Measurements from ENCODE around the gene HTT-AS. TPM values are rescaled to one million over a fixed set of nuclear protein-coding genes. Genes with fewer than 3 reads are reported as not detected.

HTT-AS gene
- total and polyA plus RNA-seq, 2 of the 13 experiments (the other 11 are each of a cell fraction or from before 2014, with no cell fraction given), result not detected

DNA sequence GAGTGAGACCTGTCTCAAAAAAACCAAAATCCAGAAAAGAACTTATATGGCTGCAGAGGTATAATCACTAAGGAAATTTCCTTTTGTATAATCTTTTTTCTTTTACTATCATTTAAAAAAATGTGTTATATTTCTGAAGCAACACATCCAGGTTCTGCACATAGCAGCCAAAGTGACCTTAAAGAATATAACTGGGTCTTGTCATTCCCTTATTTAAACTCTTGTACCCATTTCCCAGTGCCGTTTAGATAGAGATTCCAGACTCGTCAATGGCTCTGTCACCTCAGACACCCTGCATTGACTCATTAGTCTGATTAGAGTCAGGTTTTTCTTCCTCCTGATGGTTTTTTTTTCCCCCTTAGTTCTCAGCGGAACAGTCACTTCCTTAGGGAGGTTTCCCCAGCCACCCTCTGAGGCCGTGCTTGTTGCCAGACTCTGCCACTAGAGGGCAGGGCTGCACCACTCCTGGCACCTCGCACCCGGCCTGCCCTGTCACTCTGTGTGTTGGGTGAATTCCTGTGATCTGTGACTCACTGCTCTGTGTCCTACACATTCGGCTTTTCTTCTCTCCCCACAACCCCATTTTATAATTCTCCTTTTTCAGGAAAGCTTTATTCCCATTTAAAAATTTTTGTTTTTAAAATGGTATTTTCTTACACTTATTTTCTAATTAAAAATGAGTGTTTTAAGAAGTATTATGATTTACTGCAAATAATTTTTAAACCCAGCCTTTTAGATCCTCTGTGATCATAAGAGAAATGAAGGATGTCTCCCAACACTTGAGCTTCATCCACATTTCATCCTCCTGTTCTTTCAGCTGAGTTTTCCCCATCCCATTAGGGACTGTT lies 32.2 kb upstream of the HTT-AS start (continued):
- TF ChIP-seq, protein P1, sequence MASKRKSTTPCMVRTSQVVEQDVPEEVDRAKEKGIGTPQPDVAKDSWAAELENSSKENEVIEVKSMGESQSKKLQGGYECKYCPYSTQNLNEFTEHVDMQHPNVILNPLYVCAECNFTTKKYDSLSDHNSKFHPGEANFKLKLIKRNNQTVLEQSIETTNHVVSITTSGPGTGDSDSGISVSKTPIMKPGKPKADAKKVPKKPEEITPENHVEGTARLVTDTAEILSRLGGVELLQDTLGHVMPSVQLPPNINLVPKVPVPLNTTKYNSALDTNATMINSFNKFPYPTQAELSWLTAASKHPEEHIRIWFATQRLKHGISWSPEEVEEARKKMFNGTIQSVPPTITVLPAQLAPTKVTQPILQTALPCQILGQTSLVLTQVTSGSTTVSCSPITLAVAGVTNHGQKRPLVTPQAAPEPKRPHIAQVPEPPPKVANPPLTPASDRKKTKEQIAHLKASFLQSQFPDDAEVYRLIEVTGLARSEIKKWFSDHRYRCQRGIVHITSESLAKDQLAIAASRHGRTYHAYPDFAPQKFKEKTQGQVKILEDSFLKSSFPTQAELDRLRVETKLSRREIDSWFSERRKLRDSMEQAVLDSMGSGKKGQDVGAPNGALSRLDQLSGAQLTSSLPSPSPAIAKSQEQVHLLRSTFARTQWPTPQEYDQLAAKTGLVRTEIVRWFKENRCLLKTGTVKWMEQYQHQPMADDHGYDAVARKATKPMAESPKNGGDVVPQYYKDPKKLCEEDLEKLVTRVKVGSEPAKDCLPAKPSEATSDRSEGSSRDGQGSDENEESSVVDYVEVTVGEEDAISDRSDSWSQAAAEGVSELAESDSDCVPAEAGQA (IDR thresholded peaks at IDR 0.05; ENCODE audit: low read depth), result no peak
- TF ChIP-seq, protein P1 (CRISPR knock-in tag; IDR thresholded peaks at IDR 0.05; ENCODE audit: borderline replicate concordance), result no peak
- TF ChIP-seq SMC3 (IDR thresholded peaks at IDR 0.05; ENCODE audit: low read length), result peak; percentile 62
- TF ChIP-seq, protein P2, sequence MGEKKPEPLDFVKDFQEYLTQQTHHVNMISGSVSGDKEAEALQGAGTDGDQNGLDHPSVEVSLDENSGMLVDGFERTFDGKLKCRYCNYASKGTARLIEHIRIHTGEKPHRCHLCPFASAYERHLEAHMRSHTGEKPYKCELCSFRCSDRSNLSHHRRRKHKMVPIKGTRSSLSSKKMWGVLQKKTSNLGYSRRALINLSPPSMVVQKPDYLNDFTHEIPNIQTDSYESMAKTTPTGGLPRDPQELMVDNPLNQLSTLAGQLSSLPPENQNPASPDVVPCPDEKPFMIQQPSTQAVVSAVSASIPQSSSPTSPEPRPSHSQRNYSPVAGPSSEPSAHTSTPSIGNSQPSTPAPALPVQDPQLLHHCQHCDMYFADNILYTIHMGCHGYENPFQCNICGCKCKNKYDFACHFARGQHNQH (CRISPR knock-in tag; IDR thresholded peaks at IDR 0.05), result peak; percentile 77; the same call in 1 of the 2 replicates
- 0 out of 2 replicates have a peak, but pooled peaks have one; percentile 21 for TF ChIP-seq KAT8 (CRISPR knock-in tag; IDR thresholded peaks at IDR 0.05)
- TF ChIP-seq ZNF616 (CRISPR knock-in tag; IDR thresholded peaks at IDR 0.05; ENCODE audit: low read depth), result no peak
- 0 out of 2 replicates have a peak, but pooled peaks have one; percentile 46 for TF ChIP-seq SMAD3 (CRISPR knock-in tag; IDR thresholded peaks at IDR 0.05)
- no peak for TF ChIP-seq IKZF1 (IDR thresholded peaks at IDR 0.05)
- TF ChIP-seq MIER3 (CRISPR knock-in tag; IDR thresholded peaks at IDR 0.05; ENCODE audit: borderline replicate concordance), result 0 out of 2 replicates have a peak, but pooled peaks have one; percentile 50
- TF ChIP-seq MXI1 (IDR thresholded peaks at IDR 0.05; ENCODE audit: borderline replicate concordance, low read depth, low read length), result peak; percentile 25; the same call in 1 of the 3 replicates
- TF ChIP-seq ZNF263 (CRISPR knock-in tag; IDR thresholded peaks at IDR 0.05), result no peak
- TF ChIP-seq NR2F6 (IDR thresholded peaks at IDR 0.05), result no peak
- peak; percentile 40; the same call in 1 of the 2 replicates for TF ChIP-seq NR2F6 (CRISPR knock-in tag; IDR thresholded peaks at IDR 0.05)
- peak; percentile 84 for TF ChIP-seq FOSL2 (CRISPR knock-in tag; IDR thresholded peaks at IDR 0.05)
- no peak for TF ChIP-seq ZNF543 (CRISPR knock-in tag; IDR thresholded peaks at IDR 0.05)
- peak; percentile 63; the same call in 1 of the 2 replicates for TF ChIP-seq ERF (CRISPR knock-in tag; IDR thresholded peaks at IDR 0.05)
- no peak for TF ChIP-seq TCF7L2 (IDR thresholded peaks at IDR 0.05; ENCODE audit: low read depth, low read length)
- peak; percentile 32; the same call in 1 of the 2 replicates for TF ChIP-seq FOXA3 (CRISPR knock-in tag; IDR thresholded peaks at IDR 0.05)
- TF ChIP-seq ZNF644 (CRISPR knock-in tag; IDR thresholded peaks at IDR 0.05; ENCODE audit: low read depth), result no peak
- TF ChIP-seq, protein P3, sequence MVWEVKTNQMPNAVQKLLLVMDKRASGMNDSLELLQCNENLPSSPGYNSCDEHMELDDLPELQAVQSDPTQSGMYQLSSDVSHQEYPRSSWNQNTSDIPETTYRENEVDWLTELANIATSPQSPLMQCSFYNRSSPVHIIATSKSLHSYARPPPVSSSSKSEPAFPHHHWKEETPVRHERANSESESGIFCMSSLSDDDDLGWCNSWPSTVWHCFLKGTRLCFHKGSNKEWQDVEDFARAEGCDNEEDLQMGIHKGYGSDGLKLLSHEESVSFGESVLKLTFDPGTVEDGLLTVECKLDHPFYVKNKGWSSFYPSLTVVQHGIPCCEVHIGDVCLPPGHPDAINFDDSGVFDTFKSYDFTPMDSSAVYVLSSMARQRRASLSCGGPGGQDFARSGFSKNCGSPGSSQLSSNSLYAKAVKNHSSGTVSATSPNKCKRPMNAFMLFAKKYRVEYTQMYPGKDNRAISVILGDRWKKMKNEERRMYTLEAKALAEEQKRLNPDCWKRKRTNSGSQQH (CRISPR knock-in tag; IDR thresholded peaks at IDR 0.05; ENCODE audit: low read depth), result no peak
- TF ChIP-seq, protein P4, sequence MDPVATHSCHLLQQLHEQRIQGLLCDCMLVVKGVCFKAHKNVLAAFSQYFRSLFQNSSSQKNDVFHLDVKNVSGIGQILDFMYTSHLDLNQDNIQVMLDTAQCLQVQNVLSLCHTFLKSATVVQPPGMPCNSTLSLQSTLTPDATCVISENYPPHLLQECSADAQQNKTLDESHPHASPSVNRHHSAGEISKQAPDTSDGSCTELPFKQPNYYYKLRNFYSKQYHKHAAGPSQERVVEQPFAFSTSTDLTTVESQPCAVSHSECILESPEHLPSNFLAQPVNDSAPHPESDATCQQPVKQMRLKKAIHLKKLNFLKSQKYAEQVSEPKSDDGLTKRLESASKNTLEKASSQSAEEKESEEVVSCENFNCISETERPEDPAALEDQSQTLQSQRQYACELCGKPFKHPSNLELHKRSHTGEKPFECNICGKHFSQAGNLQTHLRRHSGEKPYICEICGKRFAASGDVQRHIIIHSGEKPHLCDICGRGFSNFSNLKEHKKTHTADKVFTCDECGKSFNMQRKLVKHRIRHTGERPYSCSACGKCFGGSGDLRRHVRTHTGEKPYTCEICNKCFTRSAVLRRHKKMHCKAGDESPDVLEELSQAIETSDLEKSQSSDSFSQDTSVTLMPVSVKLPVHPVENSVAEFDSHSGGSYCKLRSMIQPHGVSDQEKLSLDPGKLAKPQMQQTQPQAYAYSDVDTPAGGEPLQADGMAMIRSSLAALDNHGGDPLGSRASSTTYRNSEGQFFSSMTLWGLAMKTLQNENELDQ (CRISPR knock-in tag; IDR thresholded peaks at IDR 0.05; ENCODE audit: borderline replicate concordance), result peak; percentile 34; the same call in 1 of the 2 replicates
